Liver (tissue), 9 donors: ENCODE measurements around the gene VAPA. TPM values are rescaled to one million over a fixed set of nuclear protein-coding genes. Genes with fewer than 3 reads are reported as not detected.

ENCODE experiments used
- DNase-seq: peaks from one replicate; pipeline ENCODE4 v3.0.0-alpha.2; 2017; ENCODE audit warnings: low spot score
- H3K27ac ChIP-seq, 2 donors: one replicate each; pipeline ENCODE4 v1.7.0; 2013; ENCODE audit warnings: inconsistent platforms in 2 of 2, low read length in 2 of 2, control low read depth in 1 of 2, low read depth in 1 of 2, mild to moderate bottlenecking in 1 of 2
- H3K27me3 ChIP-seq, 4 donors: one replicate each; pipeline versions ENCODE4 v1.6.1 to v1.7.0; 2013; ENCODE audit warnings: low read length in 3 of 4, inconsistent platforms in 1 of 4, mild to moderate bottlenecking in 1 of 4, moderate library complexity in 1 of 4; ENCODE audit not compliant: control insufficient read depth in 4 of 4, insufficient read depth in 4 of 4
- H3K36me3 ChIP-seq, 4 donors: one replicate each; pipeline versions ENCODE4 v1.6.1 to v1.7.0; 2013; ENCODE audit warnings: low read length in 3 of 4, mild to moderate bottlenecking in 3 of 4, low read depth in 1 of 4, moderate library complexity in 1 of 4; ENCODE audit not compliant: control insufficient read depth in 4 of 4, insufficient read depth in 3 of 4
- H3K4me1 ChIP-seq, 4 donors: one replicate each; pipeline versions ENCODE4 v1.6.1 to v1.7.0; 2013; ENCODE audit warnings: low read length in 3 of 4, mild to moderate bottlenecking in 3 of 4, moderate library complexity in 1 of 4; ENCODE audit not compliant: control insufficient read depth in 4 of 4, insufficient read depth in 4 of 4
- H3K4me3 ChIP-seq, 3 donors: one replicate each; pipeline versions ENCODE4 v1.6.1 to v1.7.0; 2013; ENCODE audit warnings: low read length in 3 of 3, control low read depth in 1 of 3, low read depth in 1 of 3, mild to moderate bottlenecking in 1 of 3
- H3K9ac ChIP-seq, 2 donors: one replicate each; pipeline ENCODE4 v1.7.0; 2013; ENCODE audit warnings: low read length in 2 of 2, mild to moderate bottlenecking in 2 of 2, moderate library complexity in 2 of 2, control low read depth in 1 of 2, low read depth in 1 of 2
- H3K9me3 ChIP-seq, 4 donors: one replicate each; pipeline versions ENCODE4 v1.6.1 to v1.7.0; 2013; ENCODE audit warnings: low read length in 3 of 4; ENCODE audit not compliant: control insufficient read depth in 4 of 4
- ATF3 ChIP-seq: IDR thresholded peaks from 2 replicates; pipeline ENCODE4 v1.6.1; 2016; ENCODE audit warnings: antibody characterized with exemption
- EGR1 ChIP-seq, 2 donors: IDR thresholded peaks; 2 replicates each; pipeline ENCODE4 v1.6.1; 2016 to 2018; ENCODE audit warnings: antibody characterized with exemption in 2 of 2, low read depth in 2 of 2
- FOXA1 ChIP-seq: IDR thresholded peaks from 2 replicates; pipeline ENCODE4 v1.6.1; 2016; ENCODE audit warnings: antibody characterized with exemption
- FOXA2 ChIP-seq: IDR thresholded peaks from 2 replicates; pipeline ENCODE4 v1.6.1; 2016; ENCODE audit warnings: antibody characterized with exemption
- GABPA ChIP-seq, 2 donors: IDR thresholded peaks in 1 of 2; conservative IDR thresholded peaks in 1 of 2; 2 replicates each; pipeline ENCODE4 v1.6.1; 2016; ENCODE audit warnings: antibody characterized with exemption in 2 of 2, mild to moderate bottlenecking in 1 of 2, moderate library complexity in 1 of 2
- HNF4A ChIP-seq, 2 donors: conservative IDR thresholded peaks; 2 replicates each; pipeline ENCODE4 v1.6.1; 2016; ENCODE audit warnings: antibody characterized with exemption in 2 of 2, mild to moderate bottlenecking in 2 of 2
- HNF4G ChIP-seq: IDR thresholded peaks from 2 replicates; pipeline ENCODE4 v1.6.1; 2016; ENCODE audit warnings: antibody characterized with exemption
- JUND ChIP-seq, 2 donors: IDR thresholded peaks; 2 replicates each; pipeline ENCODE4 v1.6.1; 2016; ENCODE audit warnings: antibody characterized with exemption in 2 of 2
- MAX ChIP-seq: IDR thresholded peaks from 2 replicates; pipeline ENCODE4 v1.6.1; 2016; ENCODE audit warnings: antibody characterized with exemption
- NR2F2 ChIP-seq: IDR thresholded peaks from 2 replicates; pipeline ENCODE4 v1.6.1; 2016; ENCODE audit warnings: antibody characterized with exemption
- RAD21 ChIP-seq, 2 donors: IDR thresholded peaks; 2 replicates each; pipeline ENCODE4 v1.6.1; 2016; ENCODE audit warnings: antibody characterized with exemption in 2 of 2, mild to moderate bottlenecking in 2 of 2
- REST ChIP-seq: IDR thresholded peaks from 2 replicates; pipeline ENCODE4 v1.6.1; 2016; ENCODE audit warnings: antibody characterized with exemption, mild to moderate bottlenecking
- RXRA ChIP-seq, 2 donors: IDR thresholded peaks; 2 replicates each; pipeline ENCODE4 v1.6.1; 2017 to 2018; ENCODE audit warnings: antibody characterized with exemption in 2 of 2, mild to moderate bottlenecking in 1 of 2
- SP1 ChIP-seq: IDR thresholded peaks from 2 replicates; pipeline ENCODE4 v1.6.1; 2018; ENCODE audit warnings: antibody characterized with exemption, mild to moderate bottlenecking
- TAF1 ChIP-seq: conservative IDR thresholded peaks from 2 replicates; pipeline ENCODE4 v1.6.1; 2016; ENCODE audit warnings: antibody characterized with exemption, mild to moderate bottlenecking
- YY1 ChIP-seq: IDR thresholded peaks from 2 replicates; pipeline ENCODE4 v1.6.1; 2016; ENCODE audit warnings: antibody characterized with exemption, mild to moderate bottlenecking
- WGBS: extraction: QIAGEN DNeasy Blood & Tissue Kit; methylation state at CpG from one replicate; pipeline ENCODE4 v1.1.7; 2013; 5-methylcytosine and 5-hydroxymethylcytosine counted together
- polyA plus RNA-seq, 2 donors: library from polyadenylated mRNA; stranded (reverse) in 1 of 2; unstranded in 1 of 2; fragments of 200-250 nt in 1 of 2; fragments of >200 nt in 1 of 2; fragmentation: Nextera tagmentation in 1 of 2; extraction: Ambion mirVana in 1 of 2; gene quantifications; one replicate each; pipeline versions ENCODE4 v1.2.1 to v1.2.3, GENCODE V29; 2013 to 2015
- total RNA-seq, 2 donors: library from RNA; depleted of rRNA; stranded (reverse); fragments of >200 nt; gene quantifications; one replicate each; pipeline ENCODE4 v1.2.3, GENCODE V29; 2014
- TF ChIP-seq, protein P1 (sequence below): fragments of 150-350 bp; IDR thresholded peaks from 2 replicates; pipeline ENCODE4 v1.5.1; 2017; ENCODE audit warnings: improper control_type of control experiment, low read depth, low read length; ENCODE audit not compliant: missing input control
- TF ChIP-seq, protein P2 (sequence below): IDR thresholded peaks from 2 replicates; pipeline ENCODE4 v1.6.1; 2016; ENCODE audit warnings: antibody characterized with exemption
- donor health status: healthy.
- donor health status: healthy.
- donor health status: healthy.
- donor health status: healthy.
- donor health status: healthy.

Gene VAPA
- total and polyA plus RNA-seq, 4 donors, result 80.7 to 114 (median 91.0) TPM

GRCh38 chr18:9918016-9918680 lies 4.3 kb downstream of the VAPA start (continued):
- TF ChIP-seq, protein P1, sequence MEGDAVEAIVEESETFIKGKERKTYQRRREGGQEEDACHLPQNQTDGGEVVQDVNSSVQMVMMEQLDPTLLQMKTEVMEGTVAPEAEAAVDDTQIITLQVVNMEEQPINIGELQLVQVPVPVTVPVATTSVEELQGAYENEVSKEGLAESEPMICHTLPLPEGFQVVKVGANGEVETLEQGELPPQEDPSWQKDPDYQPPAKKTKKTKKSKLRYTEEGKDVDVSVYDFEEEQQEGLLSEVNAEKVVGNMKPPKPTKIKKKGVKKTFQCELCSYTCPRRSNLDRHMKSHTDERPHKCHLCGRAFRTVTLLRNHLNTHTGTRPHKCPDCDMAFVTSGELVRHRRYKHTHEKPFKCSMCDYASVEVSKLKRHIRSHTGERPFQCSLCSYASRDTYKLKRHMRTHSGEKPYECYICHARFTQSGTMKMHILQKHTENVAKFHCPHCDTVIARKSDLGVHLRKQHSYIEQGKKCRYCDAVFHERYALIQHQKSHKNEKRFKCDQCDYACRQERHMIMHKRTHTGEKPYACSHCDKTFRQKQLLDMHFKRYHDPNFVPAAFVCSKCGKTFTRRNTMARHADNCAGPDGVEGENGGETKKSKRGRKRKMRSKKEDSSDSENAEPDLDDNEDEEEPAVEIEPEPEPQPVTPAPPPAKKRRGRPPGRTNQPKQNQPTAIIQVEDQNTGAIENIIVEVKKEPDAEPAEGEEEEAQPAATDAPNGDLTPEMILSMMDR, result no peak
- TF ChIP-seq HNF4G (no peak), ATF3 (no peak)

DNA sequence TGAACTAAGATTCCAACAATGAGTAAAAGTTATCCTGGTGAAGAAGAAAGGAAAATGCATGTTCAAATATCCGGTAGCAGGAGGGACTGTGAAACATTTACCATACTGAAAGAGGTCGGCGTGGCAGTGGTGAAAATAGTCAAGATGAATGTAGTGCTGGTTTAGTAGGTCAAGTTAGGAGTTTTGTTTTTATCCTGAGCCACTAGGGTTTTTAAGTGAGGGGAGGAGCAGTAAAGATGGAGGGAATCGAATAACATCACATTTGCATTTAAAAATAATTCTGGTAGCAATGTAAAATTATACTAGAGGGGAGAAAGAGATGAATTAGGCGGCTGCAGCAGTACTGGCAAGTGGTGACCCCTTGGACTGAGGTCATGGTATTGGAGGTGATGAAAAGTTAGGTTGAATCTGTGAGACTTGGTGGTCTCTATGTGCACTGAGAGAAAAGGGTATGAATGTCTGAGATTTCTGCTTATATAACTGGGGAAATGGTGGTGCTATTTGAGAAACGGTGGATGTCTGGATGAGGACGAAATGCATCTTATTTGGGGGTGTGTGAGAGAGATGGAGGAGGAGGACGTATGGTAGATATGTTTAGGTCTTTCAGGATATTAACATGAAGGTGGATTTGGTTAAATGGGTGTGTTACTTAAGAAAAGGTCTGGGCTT lies 5.9 kb downstream of the VAPA start:
- no peak for DNase-seq
- Histone ChIP-seq H3K9ac (no peak overlapping the region), H3K27ac (no peak overlapping the region), H3K4me1 (peaks cover 8 to 41% (median 30%) of the 10 kb centered on the region in 4 donors), H3K27me3 (no peaks in the 10 kb centered on the region), H3K9me3 (no peaks in the 10 kb centered on the region), H3K36me3 (no peaks in the 10 kb centered on the region), H3K4me3 (no peak overlapping the region)
- TF ChIP-seq ATF3 (no peak), NR2F2 (no peak), HNF4G (no peak), HNF4A (conservative IDR thresholded peaks at IDR 0.05) (no peak), FOXA1 (no peak), SP1 (no peak), JUND (IDR thresholded peaks at IDR 0.05) (no peak), REST (no peak), EGR1 (IDR thresholded peaks at IDR 0.05; ENCODE audit: low read depth in 2 of 2) (no peak), MAX (no peak), GABPA (IDR thresholded peaks at IDR 0.05 in 1 of 2, conservative IDR thresholded peaks at IDR 0.05 in 1 of 2) (no peak), FOXA2 (no peak), RXRA (IDR thresholded peaks at IDR 0.05) (no peak), RAD21 (IDR thresholded peaks at IDR 0.05) (no peak), YY1 (no peak), TAF1 (no peak)
- TF ChIP-seq, protein P1, result no peak
- TF ChIP-seq, protein P2, sequence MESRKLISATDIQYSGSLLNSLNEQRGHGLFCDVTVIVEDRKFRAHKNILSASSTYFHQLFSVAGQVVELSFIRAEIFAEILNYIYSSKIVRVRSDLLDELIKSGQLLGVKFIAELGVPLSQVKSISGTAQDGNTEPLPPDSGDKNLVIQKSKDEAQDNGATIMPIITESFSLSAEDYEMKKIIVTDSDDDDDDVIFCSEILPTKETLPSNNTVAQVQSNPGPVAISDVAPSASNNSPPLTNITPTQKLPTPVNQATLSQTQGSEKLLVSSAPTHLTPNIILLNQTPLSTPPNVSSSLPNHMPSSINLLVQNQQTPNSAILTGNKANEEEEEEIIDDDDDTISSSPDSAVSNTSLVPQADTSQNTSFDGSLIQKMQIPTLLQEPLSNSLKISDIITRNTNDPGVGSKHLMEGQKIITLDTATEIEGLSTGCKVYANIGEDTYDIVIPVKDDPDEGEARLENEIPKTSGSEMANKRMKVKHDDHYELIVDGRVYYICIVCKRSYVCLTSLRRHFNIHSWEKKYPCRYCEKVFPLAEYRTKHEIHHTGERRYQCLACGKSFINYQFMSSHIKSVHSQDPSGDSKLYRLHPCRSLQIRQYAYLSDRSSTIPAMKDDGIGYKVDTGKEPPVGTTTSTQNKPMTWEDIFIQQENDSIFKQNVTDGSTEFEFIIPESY, result no peak
- 83% methylated on average over 8 of the region's 8 CpGs for WGBS
